HepG2 (cell line): ENCODE results near the gene LEAP2. TPM values are rescaled to one million over a fixed set of nuclear protein-coding genes. Genes with fewer than 3 reads are reported as not detected.

Source experiments
- ATAC-seq: fragments of 200-7000 bp; cut with Tn5 transposase; 3 replicates; pipeline ENCODE4 v1.9.1; 2020; ENCODE audit warnings: mild to moderate bottlenecking, moderate library complexity
- BruUV-seq: library from RNA; stranded (reverse); fragments of 400-500 nt; replicated peaks from 2 replicates; lab custom pipeline; 2021; lab: Mats Ljungman, UMichigan
- CTCF ChIA-PET: fragments of 300-600 bp; formaldehyde crosslinking; extraction: SDS; loops from one replicate; lab custom pipeline; 2021; ENCODE audit warnings: low total read pairs, inconsistent platforms, low intra/inter-chr PET ratio; lab: Yijun Ruan, JAX
- POLR2A ChIA-PET: fragments of 350-600 bp; sonication (Branson Sonifier 250); formaldehyde crosslinking; loops from one replicate; lab custom pipeline; 2020; ENCODE audit warnings: antibody characterized with exemption, inconsistent platforms; lab: Yijun Ruan, JAX
- DNase-seq: peaks from one replicate; pipeline ENCODE4 v3.0.0-alpha.2; 2015; ENCODE audit warnings: low spot score
- FAIRE-seq: peaks from 3 replicates; lab custom pipeline; 2011; peaks lifted over from hg19 to GRCh38; lab: Jason Lieb, UNC
- H2AFZ ChIP-seq: one replicate; pipeline ENCODE4 v1.6.1; 2011; ENCODE audit warnings: low read length, inconsistent platforms
- H3K27ac ChIP-seq: fragments of 300-600 bp; 3 replicates; pipeline ENCODE4 v1.8.0; 2011; ENCODE audit warnings: mixed run types, mild to moderate bottlenecking, mixed read lengths, low read length, inconsistent platforms; ENCODE audit not compliant: insufficient read depth; ENCODE audit errors: extremely low read length
- H3K27me3 ChIP-seq, 2 experiments: fragments of 200-600 bp in 1 of 2; 2 replicates in 1 of 2; 3 replicates in 1 of 2; pipeline versions ENCODE4 v1.6.0 to v1.8.0; 2011; ENCODE audit warnings: low read length in 2 of 2, mild to moderate bottlenecking in 2 of 2, moderate library complexity in 2 of 2, inconsistent platforms in 1 of 2; ENCODE audit not compliant: insufficient read depth in 2 of 2, control insufficient read depth in 1 of 2
- H3K36me3 ChIP-seq, 2 experiments: fragments of 200-600 bp in 1 of 2; replicated peaks in 1 of 2; 2 replicates in 1 of 2; 3 replicates in 1 of 2; pipeline versions ENCODE4 v1.5.1 to v1.8.0; 2011; ENCODE audit warnings: low read length in 2 of 2, inconsistent platforms in 1 of 2; ENCODE audit not compliant: insufficient read depth in 2 of 2, control insufficient read depth in 1 of 2
- H3K4me1 ChIP-seq: 2 replicates; pipeline ENCODE4 v1.5.1; 2012; ENCODE audit warnings: low read length, inconsistent platforms; ENCODE audit not compliant: insufficient read depth
- H3K4me2 ChIP-seq: 2 replicates; pipeline ENCODE4 v1.6.0; 2011; ENCODE audit warnings: low read depth, low read length, inconsistent platforms
- H3K4me3 ChIP-seq, 3 experiments: fragments of 200-600 bp in 1 of 3; sonication (generic), shearing (Covaris generic) in 1 of 3; replicated peaks in 1 of 3; 2 replicates each; pipeline ENCODE4 v1.5.1; 2011 to 2016; ENCODE audit warnings: low read length in 3 of 3, inconsistent platforms in 2 of 3, low read depth in 2 of 3, mild to moderate bottlenecking in 2 of 3, control low read depth in 1 of 3, mixed read lengths in 1 of 3; ENCODE audit not compliant: insufficient read depth in 1 of 3
- H3K79me2 ChIP-seq: one replicate; pipeline ENCODE4 v1.6.1; 2011; ENCODE audit warnings: low read length, inconsistent platforms; ENCODE audit not compliant: insufficient read depth
- H3K9ac ChIP-seq: 2 replicates; pipeline ENCODE4 v1.6.0; 2011; ENCODE audit warnings: mild to moderate bottlenecking, low read depth, low read length, inconsistent platforms; ENCODE audit not compliant: insufficient read depth
- H3K9me3 ChIP-seq: 2 replicates; pipeline ENCODE4 v1.5.1; 2012; ENCODE audit warnings: mild to moderate bottlenecking, low read length
- H4K20me1 ChIP-seq: 2 replicates; pipeline ENCODE4 v1.6.0; 2011; ENCODE audit warnings: inconsistent platforms, mild to moderate bottlenecking, low read length, moderate library complexity; ENCODE audit not compliant: insufficient read depth
- ADNP ChIP-seq: sonication (generic); formaldehyde crosslinking; IDR thresholded peaks from 2 replicates; pipeline ENCODE4 v1.4.0; 2020; ENCODE audit warnings: missing genetic modification reagents
- BORCS8-MEF2B ChIP-seq: sonication (generic); formaldehyde crosslinking; IDR thresholded peaks from 2 replicates; pipeline ENCODE4 v1.8.0; 2022; ENCODE audit warnings: mild to moderate bottlenecking, missing genetic modification reagents
- CEBPB ChIP-seq: IDR thresholded peaks from 2 replicates; pipeline ENCODE4 v1.6.1; 2011; ENCODE audit warnings: low read depth, low read length, improper control_type of control experiment, borderline replicate concordance
- ELF1 ChIP-seq: sonication (generic); formaldehyde crosslinking; IDR thresholded peaks from 2 replicates; pipeline ENCODE4 v1.4.0; 2020; ENCODE audit warnings: missing genetic modification reagents
- ELF3 ChIP-seq: IDR thresholded peaks from 2 replicates; pipeline ENCODE4 v1.6.1; 2016; ENCODE audit warnings: missing genetic modification reagents, missing compliant biosample characterization
- EP300 ChIP-seq, 3 experiments: sonication (generic) in 1 of 3; formaldehyde crosslinking in 1 of 3; IDR thresholded peaks; 2 replicates each; pipeline versions ENCODE4 v1.5.1 to v1.6.1; 2011 to 2020; ENCODE audit warnings: low read depth in 2 of 3, low read length in 2 of 3, borderline replicate concordance in 1 of 3, improper control_type of control experiment in 1 of 3, mild to moderate bottlenecking in 1 of 3, missing genetic modification reagents in 1 of 3, moderate library complexity in 1 of 3
- FOXP1 ChIP-seq, 2 experiments: fragments of 450-650 bp in 1 of 2; IDR thresholded peaks; 2 replicates each; pipeline ENCODE4 v1.6.1; 2017 to 2018; ENCODE audit warnings: antibody characterized with exemption in 1 of 2
- GTF2F1 ChIP-seq: fragments of 150-350 bp; IDR thresholded peaks from 2 replicates; pipeline ENCODE4 v1.6.1; 2014; ENCODE audit warnings: low read length
- JUND ChIP-seq: sonication (generic); formaldehyde crosslinking; IDR thresholded peaks from 2 replicates; pipeline ENCODE4 v1.8.0; 2022; ENCODE audit warnings: mild to moderate bottlenecking, missing genetic modification reagents
- MED1 ChIP-seq: sonication (generic); formaldehyde crosslinking; IDR thresholded peaks from 2 replicates; pipeline ENCODE4 v1.4.0; 2020; ENCODE audit warnings: missing genetic modification reagents
- NFE2L1 ChIP-seq: sonication (generic); formaldehyde crosslinking; IDR thresholded peaks from 2 replicates; pipeline ENCODE4 v1.4.0; 2020; ENCODE audit warnings: missing genetic modification reagents, mild to moderate bottlenecking, borderline replicate concordance
- NFIC ChIP-seq: IDR thresholded peaks from 2 replicates; pipeline ENCODE4 v1.6.1; 2012; ENCODE audit warnings: mild to moderate bottlenecking, low read length, inconsistent platforms
- RBAK ChIP-seq: sonication (generic); formaldehyde crosslinking; IDR thresholded peaks from 2 replicates; pipeline ENCODE4 v1.5.1; 2020; ENCODE audit warnings: mild to moderate bottlenecking, missing genetic modification reagents
- RCOR2 ChIP-seq: IDR thresholded peaks from 2 replicates; pipeline ENCODE4 v1.6.1; 2016; ENCODE audit warnings: missing biosample characterization, missing genetic modification reagents
- SOX13 ChIP-seq, 3 experiments: fragments of 450-650 bp in 1 of 3; sonication (generic) in 1 of 3; formaldehyde crosslinking in 1 of 3; IDR thresholded peaks in 2 of 3; conservative IDR thresholded peaks in 1 of 3; 2 replicates each; pipeline versions ENCODE4 v1.5.0 to v1.6.1; 2016 to 2020; ENCODE audit warnings: antibody characterized with exemption in 1 of 3, mild to moderate bottlenecking in 1 of 3, missing compliant biosample characterization in 1 of 3, missing genetic modification reagents in 1 of 3, moderate library complexity in 1 of 3
- SYNCRIP ChIP-seq: fragments of 200-400 bp; formaldehyde crosslinking; IDR thresholded peaks from 2 replicates; pipeline ENCODE4 v1.6.1; 2018; ENCODE audit warnings: mild to moderate bottlenecking, low read depth, low read length; ENCODE audit not compliant: insufficient read depth
- TRIM24 ChIP-seq: sonication (generic); formaldehyde crosslinking; IDR thresholded peaks from 2 replicates; pipeline ENCODE4 v1.8.0; 2022; ENCODE audit warnings: mild to moderate bottlenecking, missing genetic modification reagents
- TSC22D2 ChIP-seq: sonication (generic); formaldehyde crosslinking; IDR thresholded peaks from 2 replicates; pipeline ENCODE4 v1.5.1; 2020; ENCODE audit warnings: missing genetic modification reagents, mild to moderate bottlenecking, borderline replicate concordance
- ZFAT ChIP-seq: sonication (generic); formaldehyde crosslinking; conservative IDR thresholded peaks from 2 replicates; pipeline ENCODE4 v1.8.1; 2023; ENCODE audit warnings: missing genetic modification reagents, inconsistent platforms
- ZNF549 ChIP-seq: sonication (generic); formaldehyde crosslinking; IDR thresholded peaks from 2 replicates; pipeline ENCODE4 v1.5.0; 2020; ENCODE audit warnings: missing genetic modification reagents
- ZNF564 ChIP-seq: sonication (generic); formaldehyde crosslinking; IDR thresholded peaks from 2 replicates; pipeline ENCODE4 v1.8.1; 2023; ENCODE audit warnings: mild to moderate bottlenecking, missing genetic modification reagents
- ZNF790 ChIP-seq: sonication (generic); formaldehyde crosslinking; IDR thresholded peaks from 2 replicates; pipeline ENCODE4 v1.8.0; 2022; ENCODE audit warnings: missing genetic modification reagents, mild to moderate bottlenecking, borderline replicate concordance
- WGBS: methylation state at CpG from one replicate; pipeline ENCODE4 v1.1.6; 2017; ENCODE audit warnings: low lambda C conversion rate; 5-methylcytosine and 5-hydroxymethylcytosine counted together
- in situ Hi-C: cut with HindIII; loops from 2 replicates; pipeline ENCODE4 v1.10.0; 2017; ENCODE audit warnings: low pct_unique_long_range_greater_than_20kb; ENCODE audit not compliant: extremely low pct_ligation_motif_present
- intact Hi-C: fragments of 100-400 bp; cut with micrococcal nuclease; formaldehyde crosslinking; loops from one replicate; pipeline ENCODE4 v1.10.0; 2022; ENCODE audit not compliant: unreplicated experiment
- polyA plus RNA-seq, 8 experiments: library from polyadenylated mRNA; depleted of rRNA in 3 of 8; stranded (reverse) in 7 of 8; unstranded in 1 of 8; fragments of >200 nt; fragmentation: Illumina TruSeq in 4 of 8; extraction: Trizol in 4 of 8; gene quantifications; 2 replicates each; pipeline versions ENCODE4 v1.2.1 to v1.2.3, GENCODE V29; 2011 to 2016; ENCODE audit warnings: low read depth in 4 of 8, missing spikeins in 1 of 8, mixed read lengths in 1 of 8; ENCODE audit not compliant: insufficient read depth in 1 of 8
- total RNA-seq, 5 experiments: library from RNA; depleted of rRNA; stranded (reverse); fragments of >200 nt; fragmentation: Illumina TruSeq; extraction: Trizol; gene quantifications; 2 replicates each; pipeline ENCODE4 v1.2.3, GENCODE V29; 2016; ENCODE audit warnings: low read depth in 1 of 5
- TF ChIP-seq, protein P1 (sequence below): IDR thresholded peaks from 2 replicates; pipeline ENCODE4 v1.6.1; 2012; ENCODE audit warnings: inconsistent platforms
- TF ChIP-seq, protein P2 (sequence below): sonication (generic); formaldehyde crosslinking; IDR thresholded peaks from 2 replicates; pipeline ENCODE4 v1.4.0; 2020; ENCODE audit warnings: missing genetic modification reagents
- TF ChIP-seq, protein P3 (sequence below): sonication (generic); formaldehyde crosslinking; IDR thresholded peaks from 2 replicates; pipeline ENCODE4 v1.8.0; 2023; ENCODE audit warnings: mild to moderate bottlenecking, missing genetic modification reagents

The LEAP2 gene
- total and polyA plus RNA-seq, 2 of the 13 experiments (the other 11 are each of a cell fraction or from before 2014, with no cell fraction given): 23.9 to 51.9 TPM

DNA sequence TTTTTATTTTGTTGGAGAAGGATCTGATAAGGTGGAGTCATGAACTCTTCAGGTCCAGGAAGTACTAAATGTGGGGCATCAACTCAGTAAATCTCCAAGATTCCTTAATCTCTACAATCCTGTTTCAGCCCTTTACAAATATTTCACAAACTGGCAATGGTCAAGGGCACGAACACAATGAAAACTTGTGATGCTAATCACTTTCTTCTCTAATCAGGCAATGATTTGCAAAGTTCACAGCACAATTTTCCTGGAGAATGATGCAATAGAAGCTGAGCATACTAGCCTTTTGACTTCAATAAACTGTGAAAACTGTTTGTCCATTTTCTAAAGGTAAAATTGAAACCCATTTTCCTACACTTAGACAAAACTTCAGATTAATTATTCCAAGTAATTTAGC is 24.1 kb upstream of the LEAP2 start:
- ChIA-PET CTCF (no interaction called here), POLR2A (interaction anchor here (0.6 to 2.6 kb wide), 7 partner anchors 10 to 187 kb away, joined by 3 to 15 read pairs (median 4); partner anchors contain the start of genes GDF9, SHROOM1 and UQCRQ)
- no peaks in the 10 kb centered on the region for H3K27me3 ChIP-seq
- H3K36me3 ChIP-seq: no peaks in the 10 kb centered on the region
- in situ Hi-C loops: no loop called here
- peak; percentile 64 for DNase-seq
- H3K79me2 ChIP-seq: no peaks in the 10 kb centered on the region
- H4K20me1 ChIP-seq: no peaks in the 10 kb centered on the region
- no peak overlapping the region for H3K9ac ChIP-seq
- no peak overlapping the region for H3K4me3 ChIP-seq
- H3K4me1 ChIP-seq: peaks cover 75% of the 10 kb centered on the region
- WGBS: 0% methylated on average over 1 of the region's 1 CpG
- intact Hi-C loops: no loop called here
- H3K9me3 ChIP-seq: no peaks in the 10 kb centered on the region
- peak overlapping the region; percentile 31; the same call in 1 of the 2 replicates for H3K4me2 ChIP-seq
- no TSS peak for BruUV-seq
- H2AFZ ChIP-seq: peak overlapping the region; percentile 86
- peak; percentile 44; the same call in 2 of the 3 replicates for ATAC-seq
- peak; percentile 88 for FAIRE-seq
- H3K27ac ChIP-seq: peak overlapping the region; percentile 59
- TF ChIP-seq GTF2F1: no peak
- 0 out of 2 replicates have a peak, but pooled peaks have one; percentile 39 for TF ChIP-seq MED1 (CRISPR knock-in tag)
- TF ChIP-seq ZNF564 (CRISPR knock-in tag): no peak
- TF ChIP-seq SYNCRIP: no peak
- TF ChIP-seq, protein P1, sequence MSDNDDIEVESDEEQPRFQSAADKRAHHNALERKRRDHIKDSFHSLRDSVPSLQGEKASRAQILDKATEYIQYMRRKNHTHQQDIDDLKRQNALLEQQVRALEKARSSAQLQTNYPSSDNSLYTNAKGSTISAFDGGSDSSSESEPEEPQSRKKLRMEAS: no peak
- peak; percentile 32; the same call in 1 of the 2 replicates for TF ChIP-seq ELF3
- TF ChIP-seq TSC22D2 (CRISPR knock-in tag): no peak
- TF ChIP-seq, protein P2, sequence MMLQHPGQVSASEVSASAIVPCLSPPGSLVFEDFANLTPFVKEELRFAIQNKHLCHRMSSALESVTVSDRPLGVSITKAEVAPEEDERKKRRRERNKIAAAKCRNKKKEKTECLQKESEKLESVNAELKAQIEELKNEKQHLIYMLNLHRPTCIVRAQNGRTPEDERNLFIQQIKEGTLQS (CRISPR knock-in tag): peak; percentile 69; the same call in 1 of the 2 replicates
- no peak for TF ChIP-seq ZFAT (CRISPR knock-in tag)
- TF ChIP-seq SOX13 (IDR thresholded peaks at IDR 0.05): no peak
- TF ChIP-seq SOX13 (CRISPR knock-in tag; conservative IDR thresholded peaks at IDR 0.05 in 1 of 2, IDR thresholded peaks at IDR 0.05 in 1 of 2): peak in 1 of 2 experiments; percentile 88; a peak in 2 of 4 replicates
- no peak for TF ChIP-seq ZNF549 (CRISPR knock-in tag)
- TF ChIP-seq, protein P3, sequence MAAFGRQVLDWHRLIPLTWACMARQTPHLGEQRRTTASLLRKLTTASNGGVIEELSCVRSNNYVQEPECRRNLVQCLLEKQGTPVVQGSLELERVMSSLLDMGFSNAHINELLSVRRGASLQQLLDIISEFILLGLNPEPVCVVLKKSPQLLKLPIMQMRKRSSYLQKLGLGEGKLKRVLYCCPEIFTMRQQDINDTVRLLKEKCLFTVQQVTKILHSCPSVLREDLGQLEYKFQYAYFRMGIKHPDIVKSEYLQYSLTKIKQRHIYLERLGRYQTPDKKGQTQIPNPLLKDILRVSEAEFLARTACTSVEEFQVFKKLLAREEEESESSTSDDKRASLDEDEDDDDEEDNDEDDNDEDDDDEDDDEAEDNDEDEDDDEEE (CRISPR knock-in tag): no peak
- TF ChIP-seq RBAK (CRISPR knock-in tag): no peak
- no peak for TF ChIP-seq TRIM24 (CRISPR knock-in tag)
- no peak for TF ChIP-seq BORCS8-MEF2B
- TF ChIP-seq FOXP1 (IDR thresholded peaks at IDR 0.05): no peak
- peak; percentile 18; the same call in 1 of the 2 replicates for TF ChIP-seq FOXP1 (CRISPR knock-in tag; IDR thresholded peaks at IDR 0.05)
- TF ChIP-seq ELF1 (CRISPR knock-in tag): 0 out of 2 replicates have a peak, but pooled peaks have one; percentile 22
- TF ChIP-seq CEBPB: peak; percentile 92
- TF ChIP-seq NFIC: peak; percentile 28; the same call in 1 of the 2 replicates
- peak in 1 of 2 experiments; percentile 83; a peak in 1 of 4 replicates for TF ChIP-seq EP300 (IDR thresholded peaks at IDR 0.05; ENCODE audit: low read depth in 2 of 2, low read length in 2 of 2)
- TF ChIP-seq EP300 (CRISPR knock-in tag; IDR thresholded peaks at IDR 0.05; ENCODE audit: borderline replicate concordance): 0 out of 2 replicates have a peak, but pooled peaks have one; percentile 27
- no peak for TF ChIP-seq NFE2L1 (CRISPR knock-in tag)
- no peak for TF ChIP-seq ADNP
- TF ChIP-seq JUND (CRISPR knock-in tag): no peak
- TF ChIP-seq RCOR2 (CRISPR knock-in tag): 0 out of 2 replicates have a peak, but pooled peaks have one; percentile 15
- TF ChIP-seq ZNF790: no peak
